ENCODE data around the gene LAMB4. TPM values are rescaled to one million over a fixed set of nuclear protein-coding genes. Genes with fewer than 3 reads are reported as not detected.

The LAMB4 gene
- total and polyA plus RNA-seq, 2 experiments from 2014 or later = not detected

GRCh38 chr7:108067844-108068243, 62.3 kb downstream of the LAMB4 start (continued):
- TF ChIP-seq ZNF462 (CRISPR knock-in tag; IDR thresholded peaks at IDR 0.05) = no peak

DNA sequence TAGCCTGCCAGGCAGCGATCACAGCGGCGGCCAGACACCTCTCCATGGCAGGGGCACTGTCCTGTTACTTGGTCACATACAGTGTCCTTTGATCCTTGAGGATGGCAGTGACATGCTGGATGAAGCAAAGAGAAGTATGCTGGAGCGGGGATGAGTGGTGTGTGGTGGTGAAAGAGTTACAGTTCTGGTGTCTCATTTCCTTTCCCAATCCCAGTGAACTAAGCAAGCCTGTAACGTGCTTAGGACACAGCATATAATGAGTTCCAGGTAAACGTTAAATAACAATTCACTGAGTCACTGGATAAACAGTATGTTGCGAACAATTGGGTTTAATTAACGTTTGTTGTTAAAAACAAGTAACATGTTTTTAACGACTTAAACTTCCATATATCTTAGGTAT, 63.7 kb downstream of the LAMB4 start:
- Mint-ChIP-seq H3K27ac (no peak overlapping the region), H3K4me1 (peaks cover 9% of the 10 kb centered on the region; the same call in 2 of the 3 replicates), H3K36me3 (ENCODE audit: low read depth) (no peaks in the 10 kb centered on the region), H3K4me3 (no peak overlapping the region), H3K27me3 (ENCODE audit: insufficient read depth, low read depth, poor library complexity) (peaks cover 1% of the 10 kb centered on the region), H3K9me3 (no peaks in the 10 kb centered on the region)
- Histone ChIP-seq H3K79me2 (replicated peaks; ENCODE audit: insufficient read depth) (no peaks in the 10 kb centered on the region), H3F3A (replicated peaks; ENCODE audit: low read depth) (no peaks in the 10 kb centered on the region), H3K27ac (ENCODE audit: low read depth) (no peak overlapping the region), H3K9me2 (ENCODE audit: insufficient read depth) (no peaks in the 10 kb centered on the region), H3K27me3 (ENCODE audit: insufficient read depth) (no peaks in the 10 kb centered on the region), H3K4me2 (no peak overlapping the region), H3K4me1 (ENCODE audit: insufficient read depth) (peaks cover 7% of the 10 kb centered on the region; the same call in 1 of the 2 replicates), H3K36me3 (ENCODE audit: insufficient read depth) (no peaks in the 10 kb centered on the region), H3K4me3 (no peak overlapping the region), H2AFZ (peak overlapping the region; percentile 73; the same call in 1 of the 2 replicates), H4K20me1 (replicated peaks; ENCODE audit: insufficient read depth) (no peaks in the 10 kb centered on the region)
- DNase-seq (ENCODE audit: low spot score) = no peak
- no peak for ATAC-seq
- TF ChIP-seq ZNF331 (CRISPR knock-in tag; IDR thresholded peaks at IDR 0.05; ENCODE audit: low read depth) (no peak), ZNF462 (CRISPR knock-in tag; IDR thresholded peaks at IDR 0.05) (no peak), EZH2phosphoT487 (IDR thresholded peaks at IDR 0.05; ENCODE audit: unreplicated experiment) (no peak), CREB1 (CRISPR knock-in tag; IDR thresholded peaks at IDR 0.05; ENCODE audit: low read depth) (no peak)
- TF ChIP-seq, protein P1, sequence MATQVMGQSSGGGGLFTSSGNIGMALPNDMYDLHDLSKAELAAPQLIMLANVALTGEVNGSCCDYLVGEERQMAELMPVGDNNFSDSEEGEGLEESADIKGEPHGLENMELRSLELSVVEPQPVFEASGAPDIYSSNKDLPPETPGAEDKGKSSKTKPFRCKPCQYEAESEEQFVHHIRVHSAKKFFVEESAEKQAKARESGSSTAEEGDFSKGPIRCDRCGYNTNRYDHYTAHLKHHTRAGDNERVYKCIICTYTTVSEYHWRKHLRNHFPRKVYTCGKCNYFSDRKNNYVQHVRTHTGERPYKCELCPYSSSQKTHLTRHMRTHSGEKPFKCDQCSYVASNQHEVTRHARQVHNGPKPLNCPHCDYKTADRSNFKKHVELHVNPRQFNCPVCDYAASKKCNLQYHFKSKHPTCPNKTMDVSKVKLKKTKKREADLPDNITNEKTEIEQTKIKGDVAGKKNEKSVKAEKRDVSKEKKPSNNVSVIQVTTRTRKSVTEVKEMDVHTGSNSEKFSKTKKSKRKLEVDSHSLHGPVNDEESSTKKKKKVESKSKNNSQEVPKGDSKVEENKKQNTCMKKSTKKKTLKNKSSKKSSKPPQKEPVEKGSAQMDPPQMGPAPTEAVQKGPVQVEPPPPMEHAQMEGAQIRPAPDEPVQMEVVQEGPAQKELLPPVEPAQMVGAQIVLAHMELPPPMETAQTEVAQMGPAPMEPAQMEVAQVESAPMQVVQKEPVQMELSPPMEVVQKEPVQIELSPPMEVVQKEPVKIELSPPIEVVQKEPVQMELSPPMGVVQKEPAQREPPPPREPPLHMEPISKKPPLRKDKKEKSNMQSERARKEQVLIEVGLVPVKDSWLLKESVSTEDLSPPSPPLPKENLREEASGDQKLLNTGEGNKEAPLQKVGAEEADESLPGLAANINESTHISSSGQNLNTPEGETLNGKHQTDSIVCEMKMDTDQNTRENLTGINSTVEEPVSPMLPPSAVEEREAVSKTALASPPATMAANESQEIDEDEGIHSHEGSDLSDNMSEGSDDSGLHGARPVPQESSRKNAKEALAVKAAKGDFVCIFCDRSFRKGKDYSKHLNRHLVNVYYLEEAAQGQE (IDR thresholded peaks at IDR 0.05; ENCODE audit: unreplicated experiment) = no peak

Data from GM23338 (cell line).